K562 (cell line): Measurements from ENCODE around the gene SIGLEC6. TPM values are rescaled to one million over a fixed set of nuclear protein-coding genes. Genes with fewer than 3 reads are reported as not detected.

Experiments
- BCOR ChIP-seq: fragments of 450-650 bp; IDR thresholded peaks from 2 replicates; pipeline ENCODE4 v1.6.1; 2016
- BHLHE40 ChIP-seq: IDR thresholded peaks from 2 replicates; pipeline ENCODE4 v1.6.1; 2011; ENCODE audit warnings: low read length, improper control_type of control experiment
- CHD2 ChIP-seq: IDR thresholded peaks from 2 replicates; pipeline ENCODE4 v1.6.1; 2011; ENCODE audit warnings: low read depth, low read length
- DACH1 ChIP-seq: fragments of 450-650 bp; IDR thresholded peaks from 2 replicates; pipeline ENCODE4 v1.6.1; 2018; ENCODE audit not compliant: partially characterized antibody
- EP300 ChIP-seq: IDR thresholded peaks from 2 replicates; pipeline ENCODE4 v1.6.1; 2012; ENCODE audit warnings: low read length, improper control_type of control experiment
- ETV5 ChIP-seq: sonication (generic); formaldehyde crosslinking; IDR thresholded peaks from 2 replicates; pipeline ENCODE4 v1.4.0; 2020; ENCODE audit warnings: low read depth, mild to moderate bottlenecking, missing genetic modification reagents
- HDAC3 ChIP-seq: fragments of 450-650 bp; IDR thresholded peaks from 2 replicates; pipeline ENCODE4 v1.6.1; 2018; ENCODE audit warnings: borderline replicate concordance, mild to moderate bottlenecking, moderate library complexity; ENCODE audit not compliant: partially characterized antibody
- MCM5 ChIP-seq: fragments of 450-650 bp; IDR thresholded peaks from 2 replicates; pipeline ENCODE4 v1.6.1; 2016; ENCODE audit warnings: low read depth
- NRF1 ChIP-seq, 2 experiments: fragments of 450-650 bp; IDR thresholded peaks in 1 of 2; conservative IDR thresholded peaks in 1 of 2; 2 replicates each; pipeline ENCODE4 v1.6.1; 2014; ENCODE audit warnings: mild to moderate bottlenecking in 2 of 2
- RNF2 ChIP-seq: sonication (generic); IDR thresholded peaks from 2 replicates; pipeline ENCODE4 v1.6.1; 2016
- TAF7 ChIP-seq: fragments of 450-650 bp; IDR thresholded peaks from 2 replicates; pipeline ENCODE4 v1.6.1; 2016; ENCODE audit warnings: missing genetic modification characterization, missing compliant biosample characterization
- ZBTB33 ChIP-seq: sonication (generic); formaldehyde crosslinking; IDR thresholded peaks from 2 replicates; pipeline ENCODE4 v1.8.1; 2023; ENCODE audit warnings: mild to moderate bottlenecking, missing genetic modification reagents
- ZC3H4 ChIP-seq: sonication (generic); formaldehyde crosslinking; IDR thresholded peaks from 2 replicates; pipeline ENCODE4 v1.9.0; 2021; ENCODE audit warnings: missing genetic modification reagents, borderline replicate concordance
- ZNF318 ChIP-seq, 2 experiments: fragments of 450-650 bp; IDR thresholded peaks; 2 replicates each; pipeline ENCODE4 v1.6.1; 2016; ENCODE audit warnings: mild to moderate bottlenecking in 2 of 2, borderline replicate concordance in 1 of 2, low read depth in 1 of 2, moderate library complexity in 1 of 2
- polyA plus RNA-seq, 8 experiments: library from polyadenylated mRNA; depleted of rRNA in 4 of 8; stranded (reverse) in 5 of 8; unstranded in 3 of 8; fragments of >200 nt; fragmentation: Nextera tagmentation in 2 of 8; fragmentation: Illumina TruSeq in 1 of 8; extraction: Ambion mirVana in 2 of 8; extraction: Trizol in 1 of 8; gene quantifications; 2 replicates each; pipeline versions ENCODE4 v1.2.1 to v1.2.3, GENCODE V29; 2011 to 2014; ENCODE audit warnings: inconsistent platforms in 1 of 8, missing spikeins in 1 of 8
- total RNA-seq, 7 experiments: library from RNA; depleted of rRNA in 6 of 7; stranded (reverse); fragments of >200 nt in 6 of 7; fragmentation: Illumina TruSeq in 2 of 7; extraction: Trizol in 2 of 7; gene quantifications; 2 replicates each; pipeline versions ENCODE4 v1.2.1 to v1.2.3, GENCODE V29; 2011 to 2021; ENCODE audit warnings: low replicate concordance in 1 of 7
- TF ChIP-seq, protein P1 (sequence below), 2 experiments: fragments of 450-650 bp; IDR thresholded peaks; 2 replicates each; pipeline ENCODE4 v1.6.1; 2016
- TF ChIP-seq, protein P2 (sequence below): fragments of 450-650 bp; IDR thresholded peaks from 2 replicates; pipeline ENCODE4 v1.6.1; 2016; ENCODE audit warnings: low read depth, mild to moderate bottlenecking, moderate library complexity

The SIGLEC6 gene
- total and polyA plus RNA-seq, 9 of the 15 experiments (the other 6 are each of a cell fraction or from before 2014, with no cell fraction given) = 0.03 to 17.5 (median 0.71) TPM

DNA sequence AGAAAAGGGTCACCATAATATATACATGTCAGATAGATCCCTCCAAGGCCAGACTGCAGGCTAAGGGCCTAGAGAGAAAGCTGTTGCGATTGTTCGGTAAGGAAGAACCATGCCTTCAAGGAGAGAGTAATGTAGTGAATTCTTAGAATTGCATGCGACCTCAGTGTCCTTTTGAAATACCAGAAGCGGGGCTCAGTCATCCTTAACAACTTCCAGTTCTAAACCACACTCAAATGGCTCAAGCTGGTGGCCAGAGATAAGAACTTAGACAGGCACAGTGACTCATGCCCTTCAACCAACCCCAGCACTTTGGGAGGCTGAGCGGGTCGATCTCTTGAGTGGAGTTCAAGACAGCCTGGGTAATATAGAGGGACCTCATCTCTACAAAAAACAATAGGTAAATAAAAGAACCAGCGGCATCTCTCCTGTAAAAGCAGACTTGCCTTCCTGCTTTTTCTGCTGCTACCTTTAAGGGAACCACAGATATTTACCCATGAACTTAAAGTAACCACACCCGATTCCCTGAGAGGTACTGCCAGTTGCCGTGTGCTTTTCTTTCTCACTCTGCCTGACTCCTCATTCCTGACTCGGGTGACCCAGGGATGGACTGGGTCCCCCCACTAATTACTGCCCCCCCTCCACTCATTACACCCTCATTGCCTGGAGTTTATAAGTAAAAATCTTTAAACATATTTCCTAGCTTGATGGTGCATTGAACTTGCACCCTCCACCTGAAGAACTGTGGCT, 15.4 kb upstream of the SIGLEC6 start (continued):
- no peak; a peak in 1 of 4 replicates for TF ChIP-seq ZNF318 (IDR thresholded peaks at IDR 0.05; ENCODE audit: borderline replicate concordance in 1 of 2, low read depth in 1 of 2)
- peak; percentile 98 for TF ChIP-seq HDAC3
- peak; percentile 99 for TF ChIP-seq RNF2
- TF ChIP-seq TAF7 (tag) = peak; percentile 29; the same call in 1 of the 2 replicates
- peak; percentile 81 for TF ChIP-seq BCOR
- TF ChIP-seq, protein P1, sequence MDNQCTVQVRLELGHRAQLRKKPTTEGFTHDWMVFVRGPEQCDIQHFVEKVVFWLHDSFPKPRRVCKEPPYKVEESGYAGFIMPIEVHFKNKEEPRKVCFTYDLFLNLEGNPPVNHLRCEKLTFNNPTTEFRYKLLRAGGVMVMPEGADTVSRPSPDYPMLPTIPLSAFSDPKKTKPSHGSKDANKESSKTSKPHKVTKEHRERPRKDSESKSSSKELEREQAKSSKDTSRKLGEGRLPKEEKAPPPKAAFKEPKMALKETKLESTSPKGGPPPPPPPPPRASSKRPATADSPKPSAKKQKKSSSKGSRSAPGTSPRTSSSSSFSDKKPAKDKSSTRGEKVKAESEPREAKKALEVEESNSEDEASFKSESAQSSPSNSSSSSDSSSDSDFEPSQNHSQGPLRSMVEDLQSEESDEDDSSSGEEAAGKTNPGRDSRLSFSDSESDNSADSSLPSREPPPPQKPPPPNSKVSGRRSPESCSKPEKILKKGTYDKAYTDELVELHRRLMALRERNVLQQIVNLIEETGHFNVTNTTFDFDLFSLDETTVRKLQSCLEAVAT (IDR thresholded peaks at IDR 0.05) = peak; percentile 17 to 97; a peak in 3 of 4 replicates
- peak; percentile 33 for TF ChIP-seq DACH1
- peak; percentile 94 for TF ChIP-seq ETV5
- no peak for TF ChIP-seq ZC3H4 (CRISPR knock-in tag)
- no peak for TF ChIP-seq CHD2
- peak; percentile 42; the same call in 1 of the 2 replicates for TF ChIP-seq ZBTB33 (CRISPR knock-in tag)
- TF ChIP-seq, protein P2, sequence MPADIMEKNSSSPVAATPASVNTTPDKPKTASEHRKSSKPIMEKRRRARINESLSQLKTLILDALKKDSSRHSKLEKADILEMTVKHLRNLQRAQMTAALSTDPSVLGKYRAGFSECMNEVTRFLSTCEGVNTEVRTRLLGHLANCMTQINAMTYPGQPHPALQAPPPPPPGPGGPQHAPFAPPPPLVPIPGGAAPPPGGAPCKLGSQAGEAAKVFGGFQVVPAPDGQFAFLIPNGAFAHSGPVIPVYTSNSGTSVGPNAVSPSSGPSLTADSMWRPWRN = peak; percentile 93
- peak; percentile 84 for TF ChIP-seq BHLHE40
- peak; percentile 100 for TF ChIP-seq EP300
- TF ChIP-seq NRF1 (conservative IDR thresholded peaks at IDR 0.05 in 1 of 2, IDR thresholded peaks at IDR 0.05 in 1 of 2) = peak in 1 of 2 experiments; percentile 19; a peak in 1 of 4 replicates
- no peak for TF ChIP-seq MCM5
